Measurements from ENCODE around the gene TMPRSS13. TPM values are rescaled to one million over a fixed set of nuclear protein-coding genes. Genes with fewer than 3 reads are reported as not detected.
A peak's percentile ranks its signal among the peaks of the same experiment; 100 is the strongest.

TMPRSS13 gene
- total and polyA plus RNA-seq, 4 donors, result 0.45 to 1.0 (median 0.54) TPM; not detected in 1

- Histone ChIP-seq H3K4me3 (ENCODE audit: low read length in 2 of 2) (no peak overlapping the region), H3K4me1 (ENCODE audit: control insufficient read depth in 1 of 2, insufficient read depth in 2 of 2, low read length in 2 of 2) (no peaks in the 10 kb centered on the region), H3K36me3 (ENCODE audit: control insufficient read depth in 1 of 2, insufficient read depth in 2 of 2, low read length in 1 of 2) (no peaks in the 10 kb centered on the region), H3K27me3 (ENCODE audit: control insufficient read depth in 1 of 2, insufficient read depth in 2 of 2, low read length in 1 of 2) (peaks cover 0 to 3% of the 10 kb centered on the region in 2 donors), H3K27ac (ENCODE audit: low read depth in 1 of 2, low read length in 2 of 2) (no peak overlapping the region), H3K9me3 (ENCODE audit: control insufficient read depth, low read length) (peaks cover 1% of the 10 kb centered on the region)
- ATAC-seq (ENCODE audit: low FRiP score), result no peak
- no peak for DNase-seq
- 36 to 57% methylated on average over 12 of the region's 12 CpGs for WGBS, 2 donors
- intact Hi-C loops (cut with DNase I), result no loop called here
Measured at GRCh38 chr11:117855186-117855845, 73.9 kb downstream of the TMPRSS13 start.

- 62 to 79% methylated on average over 3 of the region's 3 CpGs for WGBS, 2 donors
- Histone ChIP-seq H3K27me3 (ENCODE audit: control insufficient read depth in 1 of 2, insufficient read depth in 2 of 2, low read length in 1 of 2) (peaks cover 0 to 3% of the 10 kb centered on the region in 2 donors), H3K9me3 (ENCODE audit: control insufficient read depth, low read length) (peaks cover 1% of the 10 kb centered on the region), H3K36me3 (ENCODE audit: control insufficient read depth in 1 of 2, insufficient read depth in 2 of 2, low read length in 1 of 2) (no peaks in the 10 kb centered on the region), H3K27ac (ENCODE audit: low read depth in 1 of 2, low read length in 2 of 2) (no peak overlapping the region), H3K4me3 (ENCODE audit: low read length in 2 of 2) (no peak overlapping the region), H3K4me1 (ENCODE audit: control insufficient read depth in 1 of 2, insufficient read depth in 2 of 2, low read length in 2 of 2) (no peaks in the 10 kb centered on the region)
- intact Hi-C loops (cut with DNase I), result no loop called here
- DNase-seq (no peak), ATAC-seq (ENCODE audit: low FRiP score) (no peak)
Measured at GRCh38 chr11:117852309-117852708, 76.9 kb downstream of the TMPRSS13 start.

GRCh38 chr11:117851852-117852251 lies 77.3 kb downstream of the TMPRSS13 start:
- peaks cover 1% of the 10 kb centered on the region for H3K9me3 ChIP-seq (ENCODE audit: control insufficient read depth, low read length)
- no peak overlapping the region for H3K27ac ChIP-seq (ENCODE audit: low read depth in 1 of 2, low read length in 2 of 2)
- DNase-seq, result peak in 1 of 2 donors; percentile 7
- intact Hi-C loops (cut with DNase I), result no loop called here
- no peaks in the 10 kb centered on the region for H3K36me3 ChIP-seq (ENCODE audit: control insufficient read depth in 1 of 2, insufficient read depth in 2 of 2, low read length in 1 of 2)
- H3K4me1 ChIP-seq (ENCODE audit: control insufficient read depth in 1 of 2, insufficient read depth in 2 of 2, low read length in 2 of 2), result no peaks in the 10 kb centered on the region
- peaks cover 0 to 3% of the 10 kb centered on the region in 2 donors for H3K27me3 ChIP-seq (ENCODE audit: control insufficient read depth in 1 of 2, insufficient read depth in 2 of 2, low read length in 1 of 2)
- H3K4me3 ChIP-seq (ENCODE audit: low read length in 2 of 2), result no peak overlapping the region
- WGBS, 2 donors, result 46 to 75% methylated on average over 3 of the region's 3 CpGs
- no peak for ATAC-seq (ENCODE audit: low FRiP score)

GRCh38 chr11:117851106-117851505 lies 78.1 kb downstream of the TMPRSS13 start:
- H3K36me3 ChIP-seq (ENCODE audit: control insufficient read depth in 1 of 2, insufficient read depth in 2 of 2, low read length in 1 of 2), result no peaks in the 10 kb centered on the region
- H3K4me1 ChIP-seq (ENCODE audit: control insufficient read depth in 1 of 2, insufficient read depth in 2 of 2, low read length in 2 of 2), result no peaks in the 10 kb centered on the region
- intact Hi-C loops (cut with DNase I), result no loop called here
- no peak for ATAC-seq (ENCODE audit: low FRiP score)
- peaks cover 0 to 3% of the 10 kb centered on the region in 2 donors for H3K27me3 ChIP-seq (ENCODE audit: control insufficient read depth in 1 of 2, insufficient read depth in 2 of 2, low read length in 1 of 2)
- H3K4me3 ChIP-seq (ENCODE audit: low read length in 2 of 2), result no peak overlapping the region
- peaks cover 1% of the 10 kb centered on the region for H3K9me3 ChIP-seq (ENCODE audit: control insufficient read depth, low read length)
- WGBS, 2 donors, result 50 to 65% methylated on average over 2 to 3 of the region's 3 CpGs
- peak in 1 of 2 donors; percentile 9 for DNase-seq
- H3K27ac ChIP-seq (ENCODE audit: low read depth in 1 of 2, low read length in 2 of 2), result no peak overlapping the region

Other genes with a start within 250 kb of the TMPRSS13 start
- 1 to 10 TPM in 1 of 2 donors, under 1 TPM in 1; 0.58 to 2.2 TPM for gene DSCAML1, start 132.2 kb downstream of the TMPRSS13 start, total RNA-seq
- gene DSCAML1, start 132.2 kb downstream of the TMPRSS13 start, polyA plus RNA-seq, result under 1 TPM in 1 of 2 donors, not detected in 1; 0.13 TPM
- 1 to 10 TPM; 1.1 to 4.7 TPM for gene FXYD2, start 104.7 kb downstream of the TMPRSS13 start, total RNA-seq
- 1 to 10 TPM in 1 of 2 donors, not detected in 1; 1.5 TPM for gene FXYD2, start 104.7 kb downstream of the TMPRSS13 start, polyA plus RNA-seq
- gene FXYD6, start 52.7 kb downstream of the TMPRSS13 start, total RNA-seq, result 10 to 100 TPM; 28.6 to 28.7 TPM
- 10 to 100 TPM; 14.5 to 28.2 TPM for gene FXYD6, start 52.7 kb downstream of the TMPRSS13 start, polyA plus RNA-seq
- gene IL10RA, start 57.0 kb upstream of the TMPRSS13 start, total RNA-seq, result 10 to 100 TPM; 18.3 to 59.2 TPM
- gene IL10RA, start 57.0 kb upstream of the TMPRSS13 start, polyA plus RNA-seq, result 10 to 100 TPM in 1 of 2 donors, 1 to 10 TPM in 1; 1.7 to 10.9 TPM
- under 1 TPM in 1 of 2 donors, not detected in 1; 0.96 TPM for gene TMPRSS4, start 147.7 kb upstream of the TMPRSS13 start, total RNA-seq
- gene TMPRSS4, start 147.7 kb upstream of the TMPRSS13 start, polyA plus RNA-seq, result 1 to 10 TPM in 1 of 2 donors, not detected in 1; 6.5 TPM
- gene SMIM35, start 157.6 kb upstream of the TMPRSS13 start, total RNA-seq, result under 1 TPM in 1 of 2 donors, not detected in 1; 0.15 TPM
- not detected for gene SMIM35, start 157.6 kb upstream of the TMPRSS13 start, polyA plus RNA-seq
- 10 to 100 TPM in 1 of 2 donors, 1 to 10 TPM in 1; 2.2 to 11.8 TPM for gene SCN4B, start 223.4 kb upstream of the TMPRSS13 start, total RNA-seq
- gene SCN4B, start 223.4 kb upstream of the TMPRSS13 start, polyA plus RNA-seq, result under 1 TPM; 0.05 to 0.25 TPM
- gene SCN2B, start 247.2 kb upstream of the TMPRSS13 start, total RNA-seq, result under 1 TPM in 1 of 2 donors, not detected in 1; 0.78 TPM
- not detected for gene SCN2B, start 247.2 kb upstream of the TMPRSS13 start, polyA plus RNA-seq

Measured in aorta (tissue), 5 donors.